GM23248 (cell line): ENCODE results near the gene TBX18. TPM values are rescaled to one million over a fixed set of nuclear protein-coding genes. Genes with fewer than 3 reads are reported as not detected.

ENCODE experiments used
- DNase-seq: peaks from one replicate; pipeline ENCODE4 v3.0.0-alpha.2; 2015
- H2AFZ ChIP-seq: fragments of 200-600 bp; sonication (generic); 2 replicates; pipeline ENCODE4 v1.6.1; 2016; ENCODE audit warnings: antibody characterized with exemption
- H3F3A ChIP-seq: fragments of 200-600 bp; sonication (generic); 2 replicates; pipeline ENCODE4 v1.6.1; 2016; ENCODE audit warnings: mild to moderate bottlenecking, antibody characterized with exemption, mixed run types; ENCODE audit not compliant: insufficient read depth
- H3K27ac ChIP-seq: fragments of 200-600 bp; sonication (generic); 2 replicates; pipeline ENCODE4 v1.5.1; 2016; ENCODE audit warnings: mild to moderate bottlenecking
- H3K27me3 ChIP-seq: fragments of 200-600 bp; sonication (generic); replicated peaks from 2 replicates; pipeline ENCODE4 v1.6.1; 2016; ENCODE audit warnings: mild to moderate bottlenecking; ENCODE audit not compliant: insufficient read depth
- H3K36me3 ChIP-seq: fragments of 200-600 bp; sonication (generic); 2 replicates; pipeline ENCODE4 v1.6.1; 2016; ENCODE audit warnings: low read depth, mild to moderate bottlenecking
- H3K4me1 ChIP-seq: fragments of 200-600 bp; sonication (generic); 2 replicates; pipeline ENCODE4 v1.6.1; 2016; ENCODE audit warnings: mild to moderate bottlenecking; ENCODE audit not compliant: insufficient read depth
- H3K4me2 ChIP-seq: fragments of 200-600 bp; sonication (generic); one replicate; pipeline ENCODE4 v1.6.1; 2016; ENCODE audit warnings: mild to moderate bottlenecking; ENCODE audit not compliant: unreplicated experiment
- H3K4me3 ChIP-seq: fragments of 200-600 bp; sonication (generic); 2 replicates; pipeline ENCODE4 v1.5.1; 2016; ENCODE audit warnings: mild to moderate bottlenecking
- H3K79me2 ChIP-seq: fragments of 200-600 bp; sonication (generic); 2 replicates; pipeline ENCODE4 v1.6.1; 2016; ENCODE audit warnings: mild to moderate bottlenecking; ENCODE audit not compliant: insufficient read depth
- H3K9ac ChIP-seq: fragments of 200-600 bp; sonication (generic); 2 replicates; pipeline ENCODE4 v1.6.1; 2016; ENCODE audit warnings: mild to moderate bottlenecking
- H3K9me2 ChIP-seq: fragments of 200-600 bp; sonication (generic); 2 replicates; pipeline ENCODE4 v1.6.1; 2016; ENCODE audit warnings: mixed run types, mild to moderate bottlenecking, moderate library complexity; ENCODE audit not compliant: insufficient read depth
- H3K9me3 ChIP-seq: fragments of 200-600 bp; sonication (generic); one replicate; pipeline ENCODE4 v1.6.1; 2017; ENCODE audit warnings: low read depth
- H4K20me1 ChIP-seq: fragments of 200-600 bp; sonication (generic); 2 replicates; pipeline ENCODE4 v1.6.0; 2016; ENCODE audit not compliant: insufficient read depth
- EZH2 ChIP-seq: fragments of 200-600 bp; sonication (generic); IDR thresholded peaks from 2 replicates; pipeline ENCODE4 v1.6.1; 2018; ENCODE audit warnings: antibody characterized with exemption, mild to moderate bottlenecking; ENCODE audit not compliant: insufficient read depth, poor library complexity, severe bottlenecking
- EZH2phosphoT487 ChIP-seq: fragments of 200-600 bp; sonication (generic); IDR thresholded peaks from 2 replicates; pipeline ENCODE4 v1.6.1; 2018; ENCODE audit warnings: antibody characterized with exemption, moderate library complexity, mild to moderate bottlenecking, low read depth; ENCODE audit not compliant: insufficient read depth
- WGBS, 2 experiments: methylation state at CpG; one replicate each; pipeline ENCODE4 v1.1.6; 2015 to 2017; ENCODE audit warnings: low lambda C conversion rate in 2 of 2, low coverage in 1 of 2; ENCODE audit errors: missing lambda C conversion rate in 2 of 2; 5-methylcytosine and 5-hydroxymethylcytosine counted together
- in situ Hi-C: fragments of 300-500 bp; cut with MboI; formaldehyde crosslinking; loops from 2 replicates; pipeline ENCODE4 v1.15.0; 2020
- polyA plus RNA-seq: library from polyadenylated mRNA; unstranded; fragments of >200 nt; fragmentation: Nextera tagmentation; extraction: Ambion mirVana; gene quantifications from 2 replicates; pipeline ENCODE4 v1.2.1, GENCODE V29; 2016
- total RNA-seq: library from RNA; depleted of rRNA; stranded (reverse); fragments of >200 nt; shearing (Covaris generic); gene quantifications from 2 replicates; pipeline ENCODE4 v1.2.3, GENCODE V29; 2014

The TBX18 gene
- total and polyA plus RNA-seq, 2 experiments from 2014 or later, result 5.7 to 16.2 TPM

GRCh38 chr6:84651583-84651982 is 112.8 kb downstream of the TBX18 start:
- TF ChIP-seq EZH2, result no peak
- no peak for TF ChIP-seq EZH2phosphoT487
- in situ Hi-C loops, result no loop called here
- H3K9ac ChIP-seq, result no peak overlapping the region

DNA sequence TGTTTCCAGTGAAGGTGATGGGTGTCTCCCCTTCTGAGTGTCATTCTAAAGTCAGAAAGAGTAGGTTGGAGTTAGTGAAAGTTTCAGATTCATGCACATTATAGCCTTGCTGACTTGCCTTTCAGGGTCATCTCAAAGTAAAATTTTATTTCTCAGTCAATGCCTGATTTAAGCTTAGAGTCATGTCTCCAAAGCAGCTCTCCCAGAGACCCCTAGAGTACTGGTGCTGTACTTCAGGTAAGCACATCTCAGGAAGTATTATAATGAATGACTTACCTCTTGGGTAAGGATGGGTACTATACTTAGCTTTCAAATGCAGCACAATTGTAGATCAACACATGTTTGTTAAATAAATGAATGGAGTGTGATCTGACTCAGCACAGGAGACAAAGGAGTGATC is 116.0 kb downstream of the TBX18 start:
- in situ Hi-C loops, result no loop called here
- DNase-seq, result no peak
- TF ChIP-seq EZH2 (no peak), EZH2phosphoT487 (no peak)
- H3K36me3 ChIP-seq, result no peaks in the 10 kb centered on the region
- H3K4me3 ChIP-seq, result no peak overlapping the region
- H4K20me1 ChIP-seq, result no peaks in the 10 kb centered on the region
- H3K27ac ChIP-seq, result no peak overlapping the region
- no peaks in the 10 kb centered on the region for H3K27me3 ChIP-seq
- H3K9me3 ChIP-seq, result no peaks in the 10 kb centered on the region
- peaks cover 39% of the 10 kb centered on the region for H3F3A ChIP-seq
- no peak overlapping the region for H2AFZ ChIP-seq
- H3K9ac ChIP-seq, result no peak overlapping the region
- no peaks in the 10 kb centered on the region for H3K9me2 ChIP-seq
- H3K4me1 ChIP-seq, result peaks cover 46% of the 10 kb centered on the region
- H3K79me2 ChIP-seq, result no peaks in the 10 kb centered on the region
- H3K4me2 ChIP-seq, result no peak overlapping the region

More at GRCh38 chr6:84651583-84651982, 112.8 kb downstream of the TBX18 start:
- H3K9me2 ChIP-seq, result no peaks in the 10 kb centered on the region
- no peaks in the 10 kb centered on the region for H3K36me3 ChIP-seq
- no peaks in the 10 kb centered on the region for H3K9me3 ChIP-seq
- no peak overlapping the region for H3K4me3 ChIP-seq
- peaks cover 31% of the 10 kb centered on the region for H3K4me1 ChIP-seq
- H3K4me2 ChIP-seq, result peak overlapping the region; percentile 44
- no peaks in the 10 kb centered on the region for H3K27me3 ChIP-seq
- H2AFZ ChIP-seq, result no peak overlapping the region
- DNase-seq, result no peak
- peaks cover 15% of the 10 kb centered on the region for H3F3A ChIP-seq
- no peaks in the 10 kb centered on the region for H3K79me2 ChIP-seq
- H3K27ac ChIP-seq, result no peak overlapping the region
- 100% methylated on average over 1 of the region's 1 CpG for WGBS, 2 experiments
- no peaks in the 10 kb centered on the region for H4K20me1 ChIP-seq

GRCh38 chr6:84645563-84646266 is 118.7 kb downstream of the TBX18 start:
- WGBS, 2 experiments, result 3 to 4% methylated on average over 4 of the region's 4 CpGs
- H3K79me2 ChIP-seq, result no peaks in the 10 kb centered on the region
- peak overlapping the region; percentile 36 for H3K27ac ChIP-seq
- in situ Hi-C loops, result no loop called here
- H3K9me2 ChIP-seq, result no peaks in the 10 kb centered on the region
- no peak overlapping the region for H2AFZ ChIP-seq
- TF ChIP-seq EZH2phosphoT487 (no peak), EZH2 (no peak)
- H3K4me1 ChIP-seq, result peaks cover 25% of the 10 kb centered on the region
- no peaks in the 10 kb centered on the region for H3K9me3 ChIP-seq
- peaks cover 24% of the 10 kb centered on the region for H3F3A ChIP-seq
- H3K27me3 ChIP-seq, result no peaks in the 10 kb centered on the region
- no peaks in the 10 kb centered on the region for H3K36me3 ChIP-seq
- H3K4me2 ChIP-seq, result peak overlapping the region; percentile 66
- peak; percentile 87 for DNase-seq
- H3K9ac ChIP-seq, result no peak overlapping the region
- H4K20me1 ChIP-seq, result no peaks in the 10 kb centered on the region
- peak overlapping the region; percentile 27 for H3K4me3 ChIP-seq

DNA sequence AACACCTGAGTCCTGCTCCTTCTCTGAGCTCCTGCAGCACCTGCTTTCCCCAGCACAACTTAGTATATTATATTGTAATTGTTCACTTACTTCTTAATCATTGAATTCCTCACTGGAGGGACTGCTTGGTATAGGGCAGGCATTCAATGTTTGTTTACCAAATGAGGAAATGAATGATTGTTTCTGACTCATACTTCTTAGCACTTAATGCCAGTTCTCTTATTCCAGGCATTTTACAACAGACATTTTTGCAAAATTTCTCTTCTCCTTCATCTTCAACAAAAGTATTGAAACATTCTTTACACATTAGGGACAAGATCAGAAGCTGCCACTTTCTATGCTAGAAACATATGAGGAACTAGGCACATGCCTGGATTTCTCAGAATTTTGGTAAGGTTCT is 119.4 kb downstream of the TBX18 start:
- H4K20me1 ChIP-seq, result no peaks in the 10 kb centered on the region
- no peaks in the 10 kb centered on the region for H3K79me2 ChIP-seq
- peak; percentile 80 for DNase-seq
- TF ChIP-seq EZH2phosphoT487 (no peak), EZH2 (no peak)
- in situ Hi-C loops, result no loop called here
- peak overlapping the region; percentile 66 for H3K4me2 ChIP-seq
- H3F3A ChIP-seq, result peaks cover 24% of the 10 kb centered on the region
- H3K9me3 ChIP-seq, result no peaks in the 10 kb centered on the region
- no peaks in the 10 kb centered on the region for H3K36me3 ChIP-seq
- H3K9me2 ChIP-seq, result no peaks in the 10 kb centered on the region
- no peak overlapping the region for H2AFZ ChIP-seq
- H3K4me1 ChIP-seq, result peaks cover 25% of the 10 kb centered on the region
- no peak overlapping the region for H3K9ac ChIP-seq
- H3K27ac ChIP-seq, result peak overlapping the region; percentile 36
- H3K4me3 ChIP-seq, result peak overlapping the region; percentile 27
- H3K27me3 ChIP-seq, result no peaks in the 10 kb centered on the region

GRCh38 chr6:84643778-84644177 is 120.6 kb downstream of the TBX18 start:
- Histone ChIP-seq H3K9me2 (no peaks in the 10 kb centered on the region), H3K4me3 (no peak overlapping the region), H3K36me3 (no peaks in the 10 kb centered on the region), H3K79me2 (no peaks in the 10 kb centered on the region), H3K27me3 (no peaks in the 10 kb centered on the region), H4K20me1 (no peaks in the 10 kb centered on the region), H3K27ac (no peak overlapping the region), H3K9me3 (no peaks in the 10 kb centered on the region), H3K4me2 (no peak overlapping the region), H3K4me1 (peaks cover 35% of the 10 kb centered on the region), H3K9ac (no peak overlapping the region), H3F3A (peaks cover 24% of the 10 kb centered on the region), H2AFZ (no peak overlapping the region)
- WGBS, 2 experiments, result 93 to 96% methylated on average over 3 of the region's 3 CpGs
- DNase-seq, result no peak
- in situ Hi-C loops, result no loop called here
- TF ChIP-seq EZH2, result no peak
